HepG2 (cell line): ENCODE measurements around the gene CCL27. TPM values are rescaled to one million over a fixed set of nuclear protein-coding genes. Genes with fewer than 3 reads are reported as not detected.
"Not testable (repeated sequence)": the region's sequence is repeated elsewhere in the genome, so short reads cannot be mapped to it uniquely, and the experiment has no call there.

ENCODE experiments used
- ATAC-seq: fragments of 200-7000 bp; cut with Tn5 transposase; 3 replicates; pipeline ENCODE4 v1.9.1; 2020; ENCODE audit warnings: mild to moderate bottlenecking, moderate library complexity
- BruUV-seq: library from RNA; stranded (reverse); fragments of 400-500 nt; replicated peaks from 2 replicates; lab custom pipeline; 2021; lab: Mats Ljungman, UMichigan
- CTCF ChIA-PET: fragments of 300-600 bp; formaldehyde crosslinking; extraction: SDS; loops from one replicate; lab custom pipeline; 2021; ENCODE audit warnings: low total read pairs, inconsistent platforms, low intra/inter-chr PET ratio; lab: Yijun Ruan, JAX
- POLR2A ChIA-PET: fragments of 350-600 bp; sonication (Branson Sonifier 250); formaldehyde crosslinking; loops from one replicate; lab custom pipeline; 2020; ENCODE audit warnings: antibody characterized with exemption, inconsistent platforms; lab: Yijun Ruan, JAX
- DNase-seq: peaks from one replicate; pipeline ENCODE4 v3.0.0-alpha.2; 2015; ENCODE audit warnings: low spot score
- FAIRE-seq: peaks from 3 replicates; lab custom pipeline; 2011; peaks lifted over from hg19 to GRCh38; lab: Jason Lieb, UNC
- H2AFZ ChIP-seq: one replicate; pipeline ENCODE4 v1.6.1; 2011; ENCODE audit warnings: low read length, inconsistent platforms
- H3K27ac ChIP-seq: fragments of 300-600 bp; 3 replicates; pipeline ENCODE4 v1.8.0; 2011; ENCODE audit warnings: mixed run types, mild to moderate bottlenecking, mixed read lengths, low read length, inconsistent platforms; ENCODE audit not compliant: insufficient read depth; ENCODE audit errors: extremely low read length
- H3K27me3 ChIP-seq, 2 experiments: fragments of 200-600 bp in 1 of 2; 2 replicates in 1 of 2; 3 replicates in 1 of 2; pipeline versions ENCODE4 v1.6.0 to v1.8.0; 2011; ENCODE audit warnings: low read length in 2 of 2, mild to moderate bottlenecking in 2 of 2, moderate library complexity in 2 of 2, inconsistent platforms in 1 of 2; ENCODE audit not compliant: insufficient read depth in 2 of 2, control insufficient read depth in 1 of 2
- H3K36me3 ChIP-seq, 2 experiments: fragments of 200-600 bp in 1 of 2; replicated peaks in 1 of 2; 2 replicates in 1 of 2; 3 replicates in 1 of 2; pipeline versions ENCODE4 v1.5.1 to v1.8.0; 2011; ENCODE audit warnings: low read length in 2 of 2, inconsistent platforms in 1 of 2; ENCODE audit not compliant: insufficient read depth in 2 of 2, control insufficient read depth in 1 of 2
- H3K4me1 ChIP-seq: 2 replicates; pipeline ENCODE4 v1.5.1; 2012; ENCODE audit warnings: low read length, inconsistent platforms; ENCODE audit not compliant: insufficient read depth
- H3K4me2 ChIP-seq: 2 replicates; pipeline ENCODE4 v1.6.0; 2011; ENCODE audit warnings: low read depth, low read length, inconsistent platforms
- H3K4me3 ChIP-seq, 3 experiments: fragments of 200-600 bp in 1 of 3; sonication (generic), shearing (Covaris generic) in 1 of 3; replicated peaks in 1 of 3; 2 replicates each; pipeline ENCODE4 v1.5.1; 2011 to 2016; ENCODE audit warnings: low read length in 3 of 3, inconsistent platforms in 2 of 3, low read depth in 2 of 3, mild to moderate bottlenecking in 2 of 3, control low read depth in 1 of 3, mixed read lengths in 1 of 3; ENCODE audit not compliant: insufficient read depth in 1 of 3
- H3K79me2 ChIP-seq: one replicate; pipeline ENCODE4 v1.6.1; 2011; ENCODE audit warnings: low read length, inconsistent platforms; ENCODE audit not compliant: insufficient read depth
- H3K9ac ChIP-seq: 2 replicates; pipeline ENCODE4 v1.6.0; 2011; ENCODE audit warnings: mild to moderate bottlenecking, low read depth, low read length, inconsistent platforms; ENCODE audit not compliant: insufficient read depth
- H3K9me3 ChIP-seq: 2 replicates; pipeline ENCODE4 v1.5.1; 2012; ENCODE audit warnings: mild to moderate bottlenecking, low read length
- H4K20me1 ChIP-seq: 2 replicates; pipeline ENCODE4 v1.6.0; 2011; ENCODE audit warnings: inconsistent platforms, mild to moderate bottlenecking, low read length, moderate library complexity; ENCODE audit not compliant: insufficient read depth
- CENPT ChIP-seq: sonication (generic); formaldehyde crosslinking; IDR thresholded peaks from 2 replicates; pipeline ENCODE4 v1.8.0; 2022; ENCODE audit warnings: low read depth, mild to moderate bottlenecking, moderate library complexity, missing genetic modification reagents
- ZNF142 ChIP-seq: sonication (generic); formaldehyde crosslinking; IDR thresholded peaks from 2 replicates; pipeline ENCODE4 v1.4.0; 2020; ENCODE audit warnings: missing genetic modification reagents
- ZNF770 ChIP-seq: sonication (generic); formaldehyde crosslinking; IDR thresholded peaks from 2 replicates; pipeline ENCODE4 v1.5.0; 2020; ENCODE audit warnings: mild to moderate bottlenecking, missing genetic modification reagents
- WGBS: methylation state at CpG from one replicate; pipeline ENCODE4 v1.1.6; 2017; ENCODE audit warnings: low lambda C conversion rate; 5-methylcytosine and 5-hydroxymethylcytosine counted together
- in situ Hi-C: cut with HindIII; loops from 2 replicates; pipeline ENCODE4 v1.10.0; 2017; ENCODE audit warnings: low pct_unique_long_range_greater_than_20kb; ENCODE audit not compliant: extremely low pct_ligation_motif_present
- intact Hi-C: fragments of 100-400 bp; cut with micrococcal nuclease; formaldehyde crosslinking; loops from one replicate; pipeline ENCODE4 v1.10.0; 2022; ENCODE audit not compliant: unreplicated experiment
- polyA plus RNA-seq, 8 experiments: library from polyadenylated mRNA; depleted of rRNA in 3 of 8; stranded (reverse) in 7 of 8; unstranded in 1 of 8; fragments of >200 nt; fragmentation: Illumina TruSeq in 4 of 8; extraction: Trizol in 4 of 8; gene quantifications; 2 replicates each; pipeline versions ENCODE4 v1.2.1 to v1.2.3, GENCODE V29; 2011 to 2016; ENCODE audit warnings: low read depth in 4 of 8, missing spikeins in 1 of 8, mixed read lengths in 1 of 8; ENCODE audit not compliant: insufficient read depth in 1 of 8
- total RNA-seq, 5 experiments: library from RNA; depleted of rRNA; stranded (reverse); fragments of >200 nt; fragmentation: Illumina TruSeq; extraction: Trizol; gene quantifications; 2 replicates each; pipeline ENCODE4 v1.2.3, GENCODE V29; 2016; ENCODE audit warnings: low read depth in 1 of 5

Gene CCL27
- total and polyA plus RNA-seq, 2 of the 13 experiments (the other 11 are each of a cell fraction or from before 2014, with no cell fraction given): not detected

- no peak for TF ChIP-seq ZNF142 (CRISPR knock-in tag)
- no peak for TF ChIP-seq CENPT (CRISPR knock-in tag)
Observed at GRCh38 chr9:34642679-34643078, 19.8 kb downstream of the CCL27 start (continued).

- intact Hi-C loops, H3K9ac ChIP-seq, in situ Hi-C loops, ATAC-seq, H3K4me2 ChIP-seq, BruUV-seq, CTCF ChIA-PET, H4K20me1 ChIP-seq, H3K9me3 ChIP-seq, H3K27me3 ChIP-seq, H2AFZ ChIP-seq, DNase-seq, H3K4me3 ChIP-seq, H3K27ac ChIP-seq, FAIRE-seq, H3K36me3 ChIP-seq: not testable (repeated sequence)
- POLR2A ChIA-PET: interaction anchor here (0.6 to 3.2 kb wide), 2 partner anchors 12 to 26 kb away, joined by 3 to 29 read pairs; partner anchors contain the start of gene IL11RA
- Histone ChIP-seq H3K79me2 (peaks cover 14% of the 10 kb centered on the region), H3K4me1 (peaks cover 71% of the 10 kb centered on the region)
- 90% methylated on average over 8 of the region's 8 CpGs for WGBS
- peak; percentile 83; the same call in 1 of the 2 replicates for TF ChIP-seq ZNF770 (CRISPR knock-in tag)
Observed at GRCh38 chr9:34639322-34639721, 23.1 kb downstream of the CCL27 start.
